ENCODE data around the gene AGBL5. TPM values are rescaled to one million over a fixed set of nuclear protein-coding genes. Genes with fewer than 3 reads are reported as not detected.

The AGBL5 gene
- total and polyA plus RNA-seq, 2 of the 13 experiments (the other 11 are each of a cell fraction or from before 2014, with no cell fraction given): 55.9 to 73.3 TPM

GRCh38 chr2:27071990-27072830 is 20.7 kb downstream of the AGBL5 start (continued):
- TF ChIP-seq ZNF160 (CRISPR knock-in tag; IDR thresholded peaks at IDR 0.05) (peak; percentile 23; the same call in 1 of the 2 replicates), FUBP1 (CRISPR knock-in tag; IDR thresholded peaks at IDR 0.05; ENCODE audit: borderline replicate concordance) (no peak), ZBTB20 (CRISPR knock-in tag; IDR thresholded peaks at IDR 0.05; ENCODE audit: borderline replicate concordance, low read depth) (no peak), ZNF367 (CRISPR knock-in tag; IDR thresholded peaks at IDR 0.05; ENCODE audit: borderline replicate concordance) (no peak), ZNF143 (CRISPR knock-in tag; IDR thresholded peaks at IDR 0.05) (no peak), FOXO1 (CRISPR knock-in tag; IDR thresholded peaks at IDR 0.05) (no peak), AKNA (CRISPR knock-in tag; IDR thresholded peaks at IDR 0.05; ENCODE audit: borderline replicate concordance) (no peak), ZKSCAN5 (CRISPR knock-in tag; IDR thresholded peaks at IDR 0.05) (no peak), GRHL1 (CRISPR knock-in tag; conservative IDR thresholded peaks at IDR 0.05) (no peak), SNAPC2 (CRISPR knock-in tag; IDR thresholded peaks at IDR 0.05) (0 out of 2 replicates have a peak, but pooled peaks have one; percentile 3), GATAD2A (CRISPR knock-in tag; IDR thresholded peaks at IDR 0.05) (0 out of 2 replicates have a peak, but pooled peaks have one; percentile 24), FLYWCH1 (CRISPR knock-in tag; IDR thresholded peaks at IDR 0.05) (no peak), ZXDC (CRISPR knock-in tag; IDR thresholded peaks at IDR 0.05) (no peak), ZBTB34 (CRISPR knock-in tag; IDR thresholded peaks at IDR 0.05) (no peak), RELA (CRISPR knock-in tag; IDR thresholded peaks at IDR 0.05) (peak; percentile 87; the same call in 1 of the 2 replicates)

All from HepG2 (cell line).